IPS-20b (cell line): ENCODE results near the gene NECAB3.
"Not testable (repeated sequence)": the region's sequence is repeated elsewhere in the genome, so short reads cannot be mapped to it uniquely, and the experiment has no call there.

Source experiments
- H3K27ac ChIP-seq: one replicate; pipeline ENCODE4 v1.5.1; 2013; ENCODE audit warnings: low read length
- H3K27me3 ChIP-seq: 2 replicates; pipeline ENCODE4 v1.6.1; 2013; ENCODE audit warnings: mild to moderate bottlenecking, low read length, inconsistent platforms; ENCODE audit not compliant: insufficient read depth
- H3K36me3 ChIP-seq: 2 replicates; pipeline ENCODE4 v1.6.1; 2013; ENCODE audit warnings: low read depth, mild to moderate bottlenecking, inconsistent platforms, low read length, moderate library complexity; ENCODE audit not compliant: insufficient read depth
- H3K4me1 ChIP-seq: 2 replicates; pipeline ENCODE4 v1.6.1; 2013; ENCODE audit warnings: mild to moderate bottlenecking, control low read depth, inconsistent platforms, low read length, moderate library complexity; ENCODE audit not compliant: insufficient read depth
- H3K4me3 ChIP-seq: 2 replicates; pipeline ENCODE4 v1.5.1; 2013; ENCODE audit warnings: mild to moderate bottlenecking, low read length, inconsistent platforms
- H3K9ac ChIP-seq: 2 replicates; pipeline ENCODE4 v1.6.1; 2013; ENCODE audit warnings: low read depth, mild to moderate bottlenecking, inconsistent platforms, low read length, moderate library complexity
- H3K9me3 ChIP-seq: 2 replicates; pipeline ENCODE4 v1.6.1; 2013; ENCODE audit warnings: mild to moderate bottlenecking, low read depth, low read length, inconsistent platforms; ENCODE audit not compliant: insufficient read depth

Gene NECAB3

DNA sequence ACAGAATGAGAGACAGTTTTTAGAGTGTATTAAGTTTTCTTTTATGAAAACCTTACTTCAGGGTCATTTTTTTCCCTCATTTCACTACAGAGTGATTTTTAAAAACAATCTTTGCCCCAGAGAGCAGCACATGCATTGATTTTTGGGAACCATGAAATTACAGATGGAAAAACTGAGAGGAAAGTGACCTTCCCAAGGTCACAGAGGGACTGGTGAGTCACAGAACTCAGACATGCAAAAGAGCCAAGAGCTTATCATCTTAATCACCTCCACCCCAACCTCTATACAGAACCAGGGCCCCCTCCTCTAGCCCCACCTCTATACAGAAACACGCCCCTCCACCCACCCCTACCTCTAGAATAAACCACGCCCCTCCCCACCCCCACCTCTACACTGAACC, 35.2 kb upstream of the NECAB3 start:
- Histone ChIP-seq H3K9me3 (no peaks in the 10 kb centered on the region), H3K9ac (no peak overlapping the region), H3K27me3 (no peaks in the 10 kb centered on the region), H3K4me3 (no peak overlapping the region), H3K4me1 (no peaks in the 10 kb centered on the region; the same call in 1 of the 2 replicates), H3K36me3 (no peaks in the 10 kb centered on the region), H3K27ac (no peak overlapping the region)

DNA sequence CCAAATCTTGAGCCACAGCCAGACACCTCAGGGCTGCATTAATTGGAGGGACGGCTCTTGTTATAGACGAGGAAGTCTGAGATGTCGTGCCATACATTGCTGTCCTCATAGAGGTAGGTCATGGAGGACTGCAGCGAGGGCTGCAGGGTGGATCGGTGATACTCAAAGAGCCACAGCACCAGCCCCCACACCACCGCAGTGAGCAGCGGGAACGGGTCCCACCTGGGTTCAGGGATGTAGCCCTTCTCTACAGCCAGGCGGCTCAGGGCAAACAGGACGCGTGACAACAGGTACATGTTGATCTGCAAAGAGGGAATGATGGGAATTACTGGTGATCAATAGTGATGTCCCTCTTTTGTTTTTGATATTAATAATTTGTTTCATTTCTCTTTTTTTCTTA, 33.4 kb upstream of the NECAB3 start:
- no peaks in the 10 kb centered on the region; the same call in 1 of the 2 replicates for H3K4me1 ChIP-seq
- no peaks in the 10 kb centered on the region for H3K27me3 ChIP-seq
- H3K27ac ChIP-seq = no peak overlapping the region
- H3K36me3 ChIP-seq = no peaks in the 10 kb centered on the region
- H3K9ac ChIP-seq = no peak overlapping the region
- peaks cover 7% of the 10 kb centered on the region; the same call in 1 of the 2 replicates for H3K9me3 ChIP-seq
- H3K4me3 ChIP-seq = no peak overlapping the region

DNA sequence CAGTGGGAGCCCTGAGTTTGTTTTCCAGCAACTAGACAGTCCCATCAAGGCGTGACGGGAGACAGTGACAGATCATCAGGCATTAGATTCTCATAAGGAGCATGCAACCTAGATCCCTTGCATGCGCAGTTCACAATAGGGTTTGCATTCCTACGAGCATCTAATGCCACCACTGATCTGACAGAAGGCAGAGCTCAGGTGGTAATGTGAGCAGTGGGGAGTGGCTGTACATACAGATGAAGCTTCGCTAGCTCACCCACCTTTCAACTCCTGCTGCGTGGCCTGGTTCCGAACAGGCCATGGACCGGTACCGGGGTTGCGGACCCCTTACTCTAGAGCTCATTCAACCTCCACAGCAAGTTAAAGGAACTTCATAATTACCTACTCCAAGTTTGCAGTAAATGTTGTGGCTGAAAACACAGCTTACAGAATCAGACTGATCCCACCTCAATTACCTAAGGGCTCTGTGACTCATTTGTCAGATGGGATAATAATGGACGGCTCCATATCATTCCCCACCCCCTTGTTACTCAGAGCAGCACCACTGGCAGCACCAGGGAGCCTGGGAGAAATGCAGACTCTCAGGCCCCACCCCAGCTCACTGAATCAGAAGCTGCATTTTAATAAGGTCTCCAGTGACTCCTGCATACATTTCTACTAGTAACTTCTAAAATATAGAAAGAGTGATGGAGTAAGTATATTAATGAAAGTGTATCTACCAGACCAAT, 30.1 kb upstream of the NECAB3 start:
- Histone ChIP-seq H3K4me3 (no peak overlapping the region), H3K27ac (no peak overlapping the region)

DNA sequence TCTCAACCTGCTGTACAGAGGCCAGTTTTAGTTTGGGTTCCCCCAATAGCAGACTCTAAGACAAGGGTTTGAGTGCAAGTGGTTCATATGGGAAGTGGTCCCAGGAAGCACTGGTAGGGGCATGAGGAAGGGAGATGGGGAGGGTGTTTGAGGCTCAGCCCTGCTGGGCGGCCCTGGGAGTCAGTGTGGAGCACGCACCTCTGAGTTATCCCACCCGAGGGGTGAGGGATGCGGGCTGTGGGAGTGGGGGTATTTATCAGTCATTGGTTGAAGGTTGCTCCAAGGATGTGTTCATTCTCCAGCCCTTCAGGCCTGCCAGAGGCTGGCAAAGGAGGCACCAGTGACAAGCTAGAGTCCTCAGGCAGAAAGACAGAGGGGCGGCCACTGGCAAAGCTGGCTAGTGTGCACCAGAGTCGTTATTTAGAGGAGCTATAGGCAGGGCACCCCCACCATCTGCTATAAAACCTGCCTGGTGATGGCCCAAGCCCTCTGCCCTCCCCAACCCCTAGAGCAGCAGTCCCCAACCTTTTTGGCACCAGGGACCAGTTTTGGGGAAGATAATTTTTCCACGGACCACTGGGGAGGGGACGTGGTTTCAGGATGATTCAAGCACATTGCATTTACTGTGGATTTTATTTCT, 29.4 kb upstream of the NECAB3 start:
- no peak overlapping the region for H3K9ac ChIP-seq
- peaks cover 12% of the 10 kb centered on the region for H3K9me3 ChIP-seq
- no peak overlapping the region for H3K27ac ChIP-seq
- H3K36me3 ChIP-seq = no peaks in the 10 kb centered on the region
- H3K27me3 ChIP-seq = no peaks in the 10 kb centered on the region
- H3K4me3 ChIP-seq = no peak overlapping the region
- no peaks in the 10 kb centered on the region for H3K4me1 ChIP-seq

More for the DNA sequence above, 30.1 kb upstream of the NECAB3 start:
- Histone ChIP-seq H3K9me3 (peaks cover 12% of the 10 kb centered on the region), H3K9ac (no peak overlapping the region), H3K4me1 (no peaks in the 10 kb centered on the region), H3K27me3 (no peaks in the 10 kb centered on the region), H3K36me3 (no peaks in the 10 kb centered on the region)

DNA sequence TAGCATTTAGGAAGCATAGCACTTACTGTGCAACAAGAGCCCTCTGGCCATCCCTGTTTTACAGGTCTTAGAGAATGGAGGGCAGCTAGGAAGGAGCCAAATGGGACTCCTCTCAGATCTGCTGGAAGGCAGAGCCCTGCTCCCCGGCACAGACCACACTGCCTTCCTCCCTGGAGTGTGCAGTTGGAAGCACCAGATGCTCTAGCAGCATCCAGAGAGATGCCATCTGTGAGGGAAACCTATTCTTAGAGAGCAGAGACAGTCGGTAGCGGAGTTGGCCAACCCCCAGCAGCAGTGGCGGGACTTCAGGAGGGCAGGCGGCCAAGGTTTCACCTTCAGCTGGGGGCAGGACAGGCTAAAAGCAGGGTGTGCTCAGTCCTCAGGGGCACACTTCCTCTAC, 28.6 kb upstream of the NECAB3 start:
- H3K4me1 ChIP-seq = no peaks in the 10 kb centered on the region
- H3K9ac ChIP-seq = no peak overlapping the region

DNA sequence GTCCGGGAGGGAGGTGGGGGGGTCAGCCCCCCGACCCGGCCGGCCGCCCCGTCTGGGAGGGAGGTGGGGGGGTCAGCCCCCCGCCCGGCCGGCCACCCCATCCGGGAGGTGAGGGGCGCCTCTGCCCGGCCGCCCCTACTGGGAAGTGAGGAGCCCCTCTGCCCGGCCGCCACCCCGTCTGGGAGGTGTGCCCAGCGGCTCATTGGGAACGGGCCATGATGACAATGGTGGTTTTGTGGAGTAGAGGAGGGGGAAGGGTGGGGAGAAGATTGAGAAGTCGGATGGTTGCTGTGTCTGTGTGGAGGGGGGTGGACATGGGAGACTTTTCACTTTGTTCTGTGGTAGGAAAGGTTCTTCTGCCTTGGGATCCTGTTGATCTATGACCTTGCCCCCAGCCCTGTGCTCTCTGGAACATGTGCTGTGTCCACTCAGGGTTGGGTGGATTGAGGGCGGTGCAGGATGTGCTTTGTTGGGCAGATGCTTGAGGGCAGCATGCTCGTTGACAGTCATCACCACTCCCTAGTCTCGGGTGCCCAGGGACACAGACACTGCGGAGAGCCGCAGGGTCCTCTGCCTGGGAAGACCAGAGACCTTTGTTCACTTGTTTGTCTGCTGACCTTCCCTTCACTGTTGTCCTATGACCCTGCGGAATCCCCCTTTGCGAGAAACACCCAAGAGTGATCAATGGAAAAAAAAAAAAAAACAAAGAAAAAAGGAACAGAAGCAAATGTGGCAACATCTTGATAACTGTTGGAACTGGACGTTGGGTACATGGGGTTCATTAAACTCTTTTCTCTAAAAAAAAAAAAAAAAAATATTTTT, 27.6 kb upstream of the NECAB3 start:
- Histone ChIP-seq H3K9ac (no peak overlapping the region), H3K36me3 (no peaks in the 10 kb centered on the region), H3K9me3 (peaks cover 12% of the 10 kb centered on the region), H3K27ac (no peak overlapping the region), H3K4me3 (no peak overlapping the region), H3K4me1 (no peaks in the 10 kb centered on the region), H3K27me3 (no peaks in the 10 kb centered on the region)

More for the DNA sequence above, 28.6 kb upstream of the NECAB3 start:
- Histone ChIP-seq H3K27ac (no peak overlapping the region), H3K27me3 (no peaks in the 10 kb centered on the region), H3K4me3 (no peak overlapping the region), H3K36me3 (no peaks in the 10 kb centered on the region), H3K9me3 (peaks cover 12% of the 10 kb centered on the region)

DNA sequence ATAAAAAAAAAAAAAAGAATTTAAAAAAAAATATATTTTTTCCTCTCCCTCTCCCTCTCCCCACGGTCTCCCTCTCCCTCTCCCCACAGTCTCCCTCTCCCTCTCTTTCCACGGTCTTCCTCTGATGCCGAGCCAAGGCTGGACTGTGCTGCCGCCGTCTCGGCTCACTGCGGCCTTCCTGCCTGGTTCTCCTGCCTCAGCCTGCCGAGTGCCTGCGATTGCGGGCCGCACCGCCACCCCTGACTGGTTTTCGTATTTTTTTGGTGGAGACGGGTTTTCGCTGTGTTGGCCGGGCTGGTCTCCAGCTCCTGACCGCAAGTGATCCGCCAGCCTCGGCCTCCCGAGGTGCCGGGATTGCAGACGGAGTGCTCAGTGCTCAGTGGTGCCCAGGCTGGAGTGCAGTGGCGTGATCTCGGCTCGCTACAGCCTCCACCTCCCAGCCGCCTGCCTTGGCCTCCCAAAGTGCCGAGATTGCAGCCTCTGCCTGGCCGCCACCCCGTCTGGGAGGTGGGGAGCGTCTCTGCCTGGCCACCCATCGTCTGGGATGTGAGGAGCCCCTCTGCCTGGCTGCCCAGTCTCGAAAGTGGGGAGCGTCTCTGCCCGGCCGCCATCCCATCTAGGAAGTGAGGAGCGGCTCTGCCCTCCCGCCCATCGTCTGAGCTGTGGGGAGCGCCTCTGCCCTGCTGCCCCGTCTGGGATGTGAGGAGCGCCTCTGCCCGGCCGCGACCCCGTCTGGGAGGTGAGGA, 26.6 kb upstream of the NECAB3 start:
- peaks cover 12% of the 10 kb centered on the region for H3K9me3 ChIP-seq
- not testable (repeated sequence) for H3K4me3 ChIP-seq, H3K4me1 ChIP-seq, H3K36me3 ChIP-seq, H3K9ac ChIP-seq, H3K27me3 ChIP-seq, H3K27ac ChIP-seq

DNA sequence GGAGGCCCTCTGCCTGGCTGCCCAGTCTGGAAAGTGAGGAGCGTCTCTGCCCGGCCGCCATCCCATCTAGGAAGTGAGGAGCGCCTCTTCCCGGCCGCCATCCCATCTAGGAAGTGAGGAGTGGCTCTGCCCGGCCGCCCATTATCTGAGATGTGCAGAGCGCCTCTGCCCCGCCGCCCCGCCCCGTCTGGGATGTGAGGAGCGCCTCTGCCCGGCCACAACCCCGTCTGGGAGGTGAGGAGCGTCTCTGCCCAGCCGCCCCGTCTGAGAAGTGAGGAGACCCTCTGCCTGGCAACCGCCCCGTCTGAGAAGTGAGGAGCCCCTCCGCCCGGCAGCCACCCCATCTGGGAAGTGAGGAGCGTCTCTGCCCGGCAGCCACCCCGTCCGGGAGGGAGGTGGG, 24.7 kb upstream of the NECAB3 start:
- H3K4me3 ChIP-seq, H3K4me1 ChIP-seq, H3K9ac ChIP-seq: not testable (repeated sequence)

DNA sequence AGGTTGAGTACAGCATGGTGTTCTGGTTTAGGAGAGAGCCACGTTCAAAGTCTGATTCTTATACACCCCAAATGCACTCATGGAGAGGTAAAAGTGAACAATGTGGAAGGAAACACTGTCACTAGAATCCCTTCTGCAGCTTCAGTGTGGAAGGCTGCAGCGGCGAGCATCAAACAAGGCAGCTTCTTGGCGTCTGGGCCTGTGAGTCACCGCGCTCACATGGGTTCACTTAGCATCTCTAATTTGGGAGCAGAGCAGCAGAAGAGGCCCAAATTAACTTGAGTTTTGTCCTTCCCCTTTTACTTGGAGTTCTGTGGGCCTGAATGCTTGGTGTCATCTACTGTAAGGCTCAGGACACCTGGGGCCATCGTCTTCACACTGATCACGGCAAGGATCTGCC, 22.9 kb upstream of the NECAB3 start:
- no peak overlapping the region for H3K27ac ChIP-seq
- H3K27me3 ChIP-seq = no peaks in the 10 kb centered on the region
- no peak overlapping the region for H3K4me3 ChIP-seq

More for the DNA sequence above, 24.7 kb upstream of the NECAB3 start:
- H3K27me3 ChIP-seq, H3K27ac ChIP-seq, H3K36me3 ChIP-seq: not testable (repeated sequence)
- peaks cover 12% of the 10 kb centered on the region for H3K9me3 ChIP-seq

DNA sequence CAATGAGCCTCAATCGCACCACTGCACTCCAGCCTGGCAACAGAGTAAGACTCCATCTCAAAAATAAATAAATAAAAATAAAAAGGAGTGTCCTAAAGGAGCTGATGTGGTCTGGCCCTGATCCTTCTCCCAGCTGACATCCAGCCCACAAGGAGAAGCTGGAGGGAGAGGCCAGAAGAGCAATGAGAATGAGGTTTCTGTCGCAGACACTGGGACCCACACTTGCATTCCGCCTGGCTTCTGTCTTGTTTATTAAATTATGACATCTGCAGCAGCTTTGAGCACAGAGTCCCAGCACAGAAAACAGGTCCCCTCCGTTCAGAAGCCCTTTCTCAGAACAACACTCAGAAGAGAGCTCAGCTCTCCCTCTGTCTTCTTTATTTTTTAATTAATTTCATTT, 22.2 kb upstream of the NECAB3 start:
- Histone ChIP-seq H3K9me3 (no peaks in the 10 kb centered on the region), H3K27me3 (no peaks in the 10 kb centered on the region), H3K27ac (no peak overlapping the region), H3K9ac (no peak overlapping the region), H3K36me3 (no peaks in the 10 kb centered on the region), H3K4me3 (no peak overlapping the region), H3K4me1 (peaks cover 8% of the 10 kb centered on the region; the same call in 1 of the 2 replicates)

More for the DNA sequence above, 22.9 kb upstream of the NECAB3 start:
- peaks cover 8% of the 10 kb centered on the region; the same call in 1 of the 2 replicates for H3K4me1 ChIP-seq
- no peaks in the 10 kb centered on the region for H3K36me3 ChIP-seq
- H3K9ac ChIP-seq = no peak overlapping the region
- peaks cover 5% of the 10 kb centered on the region for H3K9me3 ChIP-seq

DNA sequence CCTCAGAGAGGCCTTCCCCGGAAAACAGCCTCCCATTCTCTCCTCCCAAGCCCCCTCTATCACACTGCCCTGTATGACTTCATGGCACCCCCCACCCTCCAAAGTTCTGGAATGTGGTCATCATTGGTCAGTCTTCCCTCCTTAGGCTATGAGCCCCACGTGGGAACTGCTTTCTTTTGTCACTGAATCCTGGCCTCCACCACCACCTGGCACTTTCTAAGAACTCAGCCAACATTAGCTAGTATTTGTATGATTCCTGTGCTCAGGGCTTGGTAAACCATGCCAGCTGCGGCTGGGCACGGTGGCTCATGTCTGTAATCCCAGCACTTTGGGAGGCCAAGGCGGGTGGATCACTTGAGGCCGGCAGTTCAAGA, 20.4 kb upstream of the NECAB3 start:
- Histone ChIP-seq H3K4me1 (peaks cover 8% of the 10 kb centered on the region; the same call in 1 of the 2 replicates), H3K9me3 (no peaks in the 10 kb centered on the region)

More for the DNA sequence above, 20.4 kb upstream of the NECAB3 start:
- Histone ChIP-seq H3K27ac (no peak overlapping the region), H3K4me3 (no peak overlapping the region), H3K36me3 (no peaks in the 10 kb centered on the region), H3K27me3 (peaks cover 5% of the 10 kb centered on the region; the same call in 1 of the 2 replicates), H3K9ac (no peak overlapping the region)
